Right kidney (tissue), 1 donor: ENCODE measurements around the gene HIPK1.
"Not testable (repeated sequence)": the region's sequence is repeated elsewhere in the genome, so short reads cannot be mapped to it uniquely, and the experiment has no call there.

ENCODE experiments used
- DNase-seq: peaks from one replicate; pipeline ENCODE4 v3.0.0-alpha.2; 2016

The HIPK1 gene

DNA sequence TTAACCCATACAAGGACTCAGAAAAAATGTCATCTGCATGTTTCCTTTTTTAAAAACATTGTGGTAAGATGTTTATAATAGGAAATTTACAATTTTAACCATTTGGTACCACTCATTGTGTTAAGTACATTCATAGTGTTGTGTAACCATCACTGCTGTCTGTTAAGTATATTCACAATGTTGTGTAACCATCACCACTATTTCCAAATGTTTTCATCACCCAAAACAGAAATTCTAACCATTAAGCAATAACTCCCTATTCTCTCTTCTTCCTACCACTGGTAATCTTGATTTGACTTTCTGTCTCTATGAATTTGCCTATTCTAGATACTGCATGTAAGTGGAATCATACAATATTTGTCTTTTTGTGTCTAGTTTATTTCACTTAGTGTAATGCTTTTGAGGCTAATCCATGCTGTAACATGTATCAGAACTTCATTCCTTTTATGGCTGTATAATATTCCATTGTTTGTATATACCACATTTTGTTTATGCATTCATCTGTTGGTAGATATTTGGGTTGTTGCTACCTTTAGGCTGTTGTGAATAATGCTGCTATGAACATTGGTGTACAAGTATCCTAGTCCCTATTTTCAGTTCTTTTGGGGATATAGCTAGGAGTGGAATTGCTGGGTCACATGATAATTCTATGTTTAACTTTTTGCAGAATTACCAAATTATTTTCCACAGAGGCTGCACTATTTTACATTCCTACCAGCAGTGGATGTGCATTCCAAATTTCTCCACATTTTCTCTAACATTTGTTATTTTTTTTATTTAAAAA lies 14.1 kb downstream of the HIPK1 start:
- DNase-seq: no peak

DNA sequence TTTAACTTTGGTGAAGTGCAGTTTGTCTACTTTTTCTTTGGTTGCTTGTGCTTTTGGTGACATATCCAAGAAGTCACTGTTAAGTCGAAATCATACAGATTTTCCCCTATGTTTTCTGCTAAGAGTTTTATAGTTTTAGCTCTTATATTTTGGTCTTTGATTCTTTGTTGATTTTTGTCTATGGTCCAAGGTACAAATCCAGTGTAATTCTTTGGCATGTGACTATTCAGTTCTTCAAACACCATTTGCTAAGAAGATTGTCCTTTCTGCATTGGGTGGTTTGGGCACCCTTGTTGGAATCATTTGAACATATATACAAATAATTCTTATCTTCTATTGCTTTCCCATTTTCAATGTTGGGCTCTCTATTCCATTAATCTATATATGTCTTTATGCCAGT lies 16.2 kb downstream of the HIPK1 start:
- no peak for DNase-seq

DNA sequence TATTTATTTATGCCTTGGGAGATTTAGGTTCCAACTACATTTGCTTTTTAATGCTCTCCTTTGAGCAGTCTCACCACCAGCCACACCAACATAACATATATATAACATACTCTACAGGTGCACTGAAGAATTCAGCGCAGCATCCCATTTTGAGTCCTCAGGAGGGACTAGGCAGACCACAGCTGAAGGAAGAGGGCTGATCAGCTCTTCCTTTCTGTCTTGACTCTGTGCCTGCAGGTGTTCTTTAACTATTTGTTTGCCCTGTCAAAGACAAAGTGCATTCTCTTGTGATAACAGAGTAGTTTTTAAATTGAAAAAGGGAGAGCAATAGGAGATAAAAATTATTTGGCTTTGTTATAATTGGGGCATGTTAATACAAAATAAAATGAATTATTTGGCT lies 17.0 kb downstream of the HIPK1 start:
- no peak for DNase-seq

DNA sequence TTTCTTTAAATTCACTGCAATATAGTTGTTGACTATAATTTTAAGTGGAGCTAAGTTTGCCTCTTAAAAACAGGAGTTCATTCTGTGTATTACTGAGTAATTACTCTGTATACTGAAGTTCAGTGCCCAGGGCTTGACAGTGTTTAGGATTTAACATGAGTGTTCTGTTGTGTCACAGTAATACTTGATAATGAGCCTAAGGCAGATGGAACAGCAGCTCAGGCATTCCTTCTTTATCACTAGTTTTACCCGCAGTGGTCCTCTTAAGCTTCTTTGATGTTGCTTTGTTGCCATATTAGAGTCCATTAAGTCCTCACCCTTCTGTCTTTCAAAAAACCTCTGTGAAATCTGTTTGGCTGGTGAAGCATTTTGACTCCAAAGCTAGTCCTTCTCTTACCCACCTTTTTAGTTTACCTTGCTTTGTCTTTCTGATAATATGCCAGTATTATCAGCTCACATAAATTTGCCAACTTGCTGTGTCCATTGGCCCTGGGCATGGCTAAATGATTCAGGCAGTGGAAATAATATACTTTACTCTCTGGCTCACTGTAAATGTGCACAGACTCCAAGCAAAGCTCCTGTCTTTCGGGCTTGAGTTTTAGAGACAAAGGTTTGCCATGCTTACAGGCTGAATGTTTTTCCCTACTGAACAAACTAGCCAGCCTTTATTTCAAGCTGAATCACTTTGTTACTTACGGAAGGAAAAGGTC lies 17.7 kb downstream of the HIPK1 start:
- DNase-seq: no peak

DNA sequence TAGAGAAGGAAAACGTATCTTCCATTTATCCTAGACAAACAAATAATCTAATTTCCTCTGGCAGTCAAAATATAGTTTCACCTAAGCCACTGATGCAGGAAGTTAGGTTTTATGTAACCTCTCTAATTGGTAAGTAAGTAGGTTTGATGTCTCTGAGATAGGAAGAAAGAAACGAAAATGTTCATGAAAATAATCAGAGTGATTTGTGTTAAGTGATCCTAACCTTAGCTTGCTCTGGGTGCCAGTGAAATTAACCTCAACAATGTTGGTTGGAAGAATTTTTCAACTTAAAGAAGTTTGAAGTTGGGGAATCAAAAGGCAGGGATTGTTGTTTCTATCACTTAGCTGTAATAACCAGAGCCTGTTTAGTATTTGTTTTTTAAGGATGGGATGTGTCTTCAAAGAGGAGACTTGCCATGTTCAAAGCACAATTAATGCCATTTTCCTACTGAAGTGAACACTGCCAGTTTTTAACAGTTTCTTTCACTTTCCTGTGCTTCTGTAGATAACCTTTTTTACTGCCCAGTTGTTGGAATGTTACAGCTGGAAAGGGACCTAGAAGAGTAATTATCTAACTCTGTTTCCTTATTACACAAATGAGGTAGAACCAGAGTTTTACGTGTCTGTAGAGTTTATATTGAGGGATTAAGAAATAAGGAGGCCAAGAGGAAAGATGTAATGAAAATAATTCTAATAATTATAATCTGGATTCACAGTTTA lies 18.4 kb downstream of the HIPK1 start:
- DNase-seq: no peak

DNA sequence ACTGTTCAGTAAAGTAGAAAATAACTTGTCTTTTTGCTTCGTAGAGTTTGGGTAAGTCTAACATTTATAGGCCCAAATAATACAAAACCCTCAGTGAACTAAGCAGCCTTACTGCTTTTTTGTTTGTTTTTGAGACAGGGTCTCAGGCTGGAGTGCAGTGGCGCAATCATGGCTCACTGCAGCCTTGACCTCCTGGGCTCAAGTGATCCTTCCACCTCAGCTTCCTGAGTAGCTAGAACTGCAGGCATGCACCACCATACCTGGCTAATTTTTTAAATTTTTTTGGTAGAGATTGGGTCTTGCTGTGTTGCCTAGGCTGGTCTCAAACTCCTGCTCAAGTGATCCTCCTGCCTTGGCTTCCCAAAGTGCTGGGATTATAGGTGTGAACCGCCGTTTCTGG lies 19.0 kb downstream of the HIPK1 start:
- DNase-seq: not testable (repeated sequence)

DNA sequence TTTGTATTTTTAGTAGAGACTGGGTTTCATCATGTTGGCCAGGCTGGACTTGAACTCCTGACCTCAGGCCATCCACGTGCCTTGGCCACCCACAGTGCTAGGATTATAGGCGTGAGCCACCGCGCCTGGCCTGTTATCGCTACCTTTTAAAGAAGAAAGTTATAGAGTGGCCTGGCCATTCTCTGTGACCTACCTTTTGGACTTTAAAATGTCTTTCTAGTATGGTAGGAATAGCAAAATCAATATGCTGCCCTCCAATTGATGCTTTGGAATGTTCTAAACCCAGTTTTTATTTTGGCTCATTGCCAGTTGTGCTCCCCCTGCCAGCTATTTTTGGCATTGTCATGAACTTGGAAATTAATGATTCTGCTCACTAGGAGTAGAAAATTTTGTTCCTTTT lies 19.9 kb downstream of the HIPK1 start:
- no peak for DNase-seq

DNA sequence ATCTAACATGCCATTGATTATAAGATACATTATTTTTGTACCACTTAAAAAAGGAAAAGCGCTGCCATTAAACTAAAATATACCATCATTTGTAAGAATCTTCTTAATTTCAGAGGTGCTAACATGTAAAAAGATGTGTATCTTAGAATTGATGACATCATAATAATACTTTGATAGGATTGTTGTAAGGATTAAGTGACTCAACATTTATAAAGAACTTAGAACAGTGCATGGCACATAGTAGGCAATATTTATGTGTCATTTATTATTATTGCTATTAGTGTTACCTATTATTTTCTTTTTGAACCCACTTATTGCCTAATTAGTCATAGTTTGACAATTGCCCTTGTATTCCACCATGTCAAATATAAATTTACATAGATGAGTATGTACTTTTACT lies 21.8 kb downstream of the HIPK1 start:
- DNase-seq: no peak

DNA sequence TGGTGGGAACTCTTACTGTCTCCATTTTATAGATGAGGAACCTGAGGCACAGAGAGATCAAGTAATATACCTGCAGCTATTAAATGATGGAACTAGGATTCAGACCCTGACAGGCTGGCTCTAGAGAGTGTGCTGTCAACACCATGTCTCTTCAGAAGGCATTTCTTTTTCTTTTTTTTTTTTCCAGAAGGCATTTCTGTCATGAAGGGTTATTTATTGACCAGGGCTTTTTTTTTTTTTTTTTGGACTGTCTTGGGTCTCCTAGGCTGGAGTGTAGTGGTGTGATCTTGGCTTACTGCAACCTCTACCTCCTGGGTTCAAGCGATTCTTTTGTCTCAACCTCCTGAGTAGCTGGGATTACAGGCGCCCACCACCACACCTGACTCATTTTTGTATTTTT lies 22.6 kb downstream of the HIPK1 start:
- DNase-seq: no peak

DNA sequence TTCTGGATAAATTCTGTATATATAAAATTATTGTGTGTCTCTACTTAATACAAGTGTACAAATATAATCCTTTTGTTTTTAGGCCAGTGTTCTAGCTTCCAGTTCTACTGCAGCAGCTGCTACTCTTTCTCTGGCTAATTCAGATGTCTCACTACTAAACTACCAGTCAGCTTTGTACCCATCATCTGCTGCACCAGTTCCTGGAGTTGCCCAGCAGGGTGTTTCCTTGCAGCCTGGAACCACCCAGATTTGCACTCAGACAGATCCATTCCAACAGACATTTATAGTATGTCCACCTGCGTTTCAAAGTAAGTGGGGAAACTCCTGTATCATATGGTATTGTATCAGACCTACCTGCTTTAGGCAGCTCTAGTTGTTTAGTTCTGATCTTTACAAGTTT lies 28.9 kb downstream of the HIPK1 start:
- no peak for DNase-seq

DNA sequence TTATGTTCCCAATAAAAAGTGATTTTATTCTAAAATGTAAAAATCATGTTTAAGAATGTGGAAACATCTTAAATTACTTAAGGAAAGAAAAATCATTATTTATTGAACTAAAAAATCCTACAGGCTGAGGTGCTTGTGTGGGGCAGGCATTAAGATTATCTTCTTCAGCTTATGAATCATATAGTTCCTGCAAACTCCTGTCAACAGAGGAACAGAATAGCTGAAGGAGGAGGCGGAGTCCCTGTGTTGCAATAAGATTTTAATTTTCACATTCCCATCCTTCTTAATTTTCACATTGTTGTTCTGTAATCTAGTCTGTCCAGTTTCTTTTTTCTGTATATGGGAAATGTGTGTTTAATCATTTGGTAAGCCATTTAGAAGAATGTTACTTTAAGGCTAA lies 29.6 kb downstream of the HIPK1 start:
- DNase-seq: no peak

DNA sequence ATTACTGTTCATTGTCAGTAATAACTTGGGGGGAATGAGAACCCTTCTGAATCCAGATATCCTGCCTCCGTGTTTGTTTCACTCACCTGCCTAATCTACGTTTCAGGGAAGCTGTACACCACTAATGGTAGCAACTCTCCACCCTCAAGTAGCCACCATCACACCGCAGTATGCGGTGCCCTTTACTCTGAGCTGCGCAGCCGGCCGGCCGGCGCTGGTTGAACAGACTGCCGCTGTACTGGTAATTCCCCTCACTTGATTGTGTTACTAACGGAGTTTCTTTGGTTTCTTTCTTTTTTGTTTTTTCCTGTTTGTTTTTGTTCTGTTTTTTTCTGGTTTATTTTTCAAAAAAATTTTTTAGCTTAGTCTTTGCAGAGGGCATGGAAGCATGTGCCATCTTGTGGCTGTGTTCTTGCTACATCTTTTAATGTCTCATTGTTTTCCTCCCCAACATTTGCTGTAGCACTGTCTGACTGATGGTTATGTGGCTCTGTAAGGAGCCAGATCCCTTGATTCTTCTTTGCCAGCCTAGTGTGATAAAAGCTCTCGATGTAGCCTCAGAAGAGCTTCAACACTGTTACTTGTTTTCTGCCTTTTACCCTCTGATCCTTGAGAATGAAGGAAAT lies 34.3 kb downstream of the HIPK1 start:
- no peak for DNase-seq

DNA sequence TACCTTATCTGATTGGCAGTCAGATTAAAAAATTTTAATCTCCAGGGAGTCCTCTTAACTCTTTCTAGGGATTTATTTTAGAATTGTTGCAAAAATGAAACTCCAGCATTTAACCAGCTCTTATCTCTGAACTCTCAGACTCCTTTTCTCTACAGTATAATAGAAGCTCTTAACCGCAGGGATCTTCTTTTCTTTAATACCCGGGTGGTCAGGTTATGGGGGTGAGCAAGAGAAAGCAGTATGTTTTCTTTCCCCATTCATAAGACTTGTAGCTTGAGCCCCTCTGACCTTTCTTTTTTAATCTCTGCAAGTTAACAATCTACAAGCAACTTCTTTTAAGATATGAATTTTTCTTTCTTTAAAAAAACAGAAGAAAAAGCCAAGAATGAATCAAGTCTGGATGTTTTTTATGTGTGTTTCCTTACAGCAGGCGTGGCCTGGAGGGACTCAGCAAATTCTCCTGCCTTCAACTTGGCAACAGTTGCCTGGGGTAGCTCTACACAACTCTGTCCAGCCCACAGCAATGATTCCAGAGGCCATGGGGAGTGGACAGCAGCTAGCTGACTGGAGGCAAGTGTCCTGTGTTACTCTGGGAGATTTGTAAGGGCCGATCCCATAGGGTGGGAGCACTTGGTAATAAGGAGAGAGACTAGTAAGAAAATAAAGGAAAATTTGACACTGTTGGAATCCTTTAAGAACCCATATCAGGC lies 36.7 kb downstream of the HIPK1 start:
- DNase-seq: no peak

DNA sequence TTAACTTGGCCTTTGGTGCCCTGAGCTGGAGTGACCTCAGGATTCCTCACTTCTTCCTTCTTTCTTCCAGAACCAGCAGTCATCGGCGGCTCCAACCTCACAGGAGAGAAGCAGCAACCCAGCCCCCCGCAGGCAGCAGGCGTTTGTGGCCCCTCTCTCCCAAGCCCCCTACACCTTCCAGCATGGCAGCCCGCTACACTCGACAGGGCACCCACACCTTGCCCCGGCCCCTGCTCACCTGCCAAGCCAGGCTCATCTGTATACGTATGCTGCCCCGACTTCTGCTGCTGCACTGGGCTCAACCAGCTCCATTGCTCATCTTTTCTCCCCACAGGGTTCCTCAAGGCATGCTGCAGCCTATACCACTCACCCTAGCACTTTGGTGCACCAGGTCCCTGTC lies 43.8 kb downstream of the HIPK1 start:
- DNase-seq: no peak

DNA sequence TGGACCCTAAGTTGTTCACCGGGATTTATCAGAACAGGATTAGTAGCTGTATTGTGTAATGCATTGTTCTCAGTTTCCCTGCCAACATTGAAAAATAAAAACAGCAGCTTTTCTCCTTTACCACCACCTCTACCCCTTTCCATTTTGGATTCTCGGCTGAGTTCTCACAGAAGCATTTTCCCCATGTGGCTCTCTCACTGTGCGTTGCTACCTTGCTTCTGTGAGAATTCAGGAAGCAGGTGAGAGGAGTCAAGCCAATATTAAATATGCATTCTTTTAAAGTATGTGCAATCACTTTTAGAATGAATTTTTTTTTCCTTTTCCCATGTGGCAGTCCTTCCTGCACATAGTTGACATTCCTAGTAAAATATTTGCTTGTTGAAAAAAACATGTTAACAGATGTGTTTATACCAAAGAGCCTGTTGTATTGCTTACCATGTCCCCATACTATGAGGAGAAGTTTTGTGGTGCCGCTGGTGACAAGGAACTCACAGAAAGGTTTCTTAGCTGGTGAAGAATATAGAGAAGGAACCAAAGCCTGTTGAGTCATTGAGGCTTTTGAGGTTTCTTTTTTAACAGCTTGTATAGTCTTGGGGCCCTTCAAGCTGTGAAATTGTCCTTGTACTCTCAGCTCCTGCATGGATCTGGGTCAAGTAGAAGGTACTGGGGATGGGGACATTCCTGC lies 46.2 kb downstream of the HIPK1 start:
- no peak for DNase-seq

DNA sequence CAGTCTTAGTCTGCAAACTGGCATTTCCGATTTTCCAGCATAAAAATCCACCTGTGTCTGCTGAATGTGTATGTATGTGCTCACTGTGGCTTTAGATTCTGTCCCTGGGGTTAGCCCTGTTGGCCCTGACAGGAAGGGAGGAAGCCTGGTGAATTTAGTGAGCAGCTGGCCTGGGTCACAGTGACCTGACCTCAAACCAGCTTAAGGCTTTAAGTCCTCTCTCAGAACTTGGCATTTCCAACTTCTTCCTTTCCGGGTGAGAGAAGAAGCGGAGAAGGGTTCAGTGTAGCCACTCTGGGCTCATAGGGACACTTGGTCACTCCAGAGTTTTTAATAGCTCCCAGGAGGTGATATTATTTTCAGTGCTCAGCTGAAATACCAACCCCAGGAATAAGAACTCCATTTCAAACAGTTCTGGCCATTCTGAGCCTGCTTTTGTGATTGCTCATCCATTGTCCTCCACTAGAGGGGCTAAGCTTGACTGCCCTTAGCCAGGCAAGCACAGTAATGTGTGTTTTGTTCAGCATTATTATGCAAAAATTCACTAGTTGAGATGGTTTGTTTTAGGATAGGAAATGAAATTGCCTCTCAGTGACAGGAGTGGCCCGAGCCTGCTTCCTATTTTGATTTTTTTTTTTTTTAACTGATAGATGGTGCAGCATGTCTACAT lies 47.6 kb downstream of the HIPK1 start:
- peak; percentile 23 for DNase-seq

DNA sequence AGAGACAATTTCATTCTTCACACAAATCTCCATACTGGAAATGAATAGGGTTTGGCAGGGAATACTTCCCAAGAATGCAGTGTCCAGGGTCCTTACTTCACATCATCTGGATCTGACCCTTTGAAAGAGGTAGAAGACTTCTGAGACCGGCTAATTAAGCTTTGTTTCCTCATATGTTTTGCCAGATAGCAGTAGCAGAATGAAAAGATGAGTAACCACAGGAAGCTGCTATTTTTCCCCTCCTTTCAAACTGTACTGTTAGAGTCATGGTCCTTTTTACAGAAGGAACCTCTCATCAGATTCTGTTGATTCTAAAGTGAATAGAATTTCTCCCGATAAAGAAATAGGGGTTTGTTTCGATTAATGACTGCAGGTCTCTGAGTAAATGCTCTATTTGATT lies 48.8 kb downstream of the HIPK1 start:
- no peak for DNase-seq

DNA sequence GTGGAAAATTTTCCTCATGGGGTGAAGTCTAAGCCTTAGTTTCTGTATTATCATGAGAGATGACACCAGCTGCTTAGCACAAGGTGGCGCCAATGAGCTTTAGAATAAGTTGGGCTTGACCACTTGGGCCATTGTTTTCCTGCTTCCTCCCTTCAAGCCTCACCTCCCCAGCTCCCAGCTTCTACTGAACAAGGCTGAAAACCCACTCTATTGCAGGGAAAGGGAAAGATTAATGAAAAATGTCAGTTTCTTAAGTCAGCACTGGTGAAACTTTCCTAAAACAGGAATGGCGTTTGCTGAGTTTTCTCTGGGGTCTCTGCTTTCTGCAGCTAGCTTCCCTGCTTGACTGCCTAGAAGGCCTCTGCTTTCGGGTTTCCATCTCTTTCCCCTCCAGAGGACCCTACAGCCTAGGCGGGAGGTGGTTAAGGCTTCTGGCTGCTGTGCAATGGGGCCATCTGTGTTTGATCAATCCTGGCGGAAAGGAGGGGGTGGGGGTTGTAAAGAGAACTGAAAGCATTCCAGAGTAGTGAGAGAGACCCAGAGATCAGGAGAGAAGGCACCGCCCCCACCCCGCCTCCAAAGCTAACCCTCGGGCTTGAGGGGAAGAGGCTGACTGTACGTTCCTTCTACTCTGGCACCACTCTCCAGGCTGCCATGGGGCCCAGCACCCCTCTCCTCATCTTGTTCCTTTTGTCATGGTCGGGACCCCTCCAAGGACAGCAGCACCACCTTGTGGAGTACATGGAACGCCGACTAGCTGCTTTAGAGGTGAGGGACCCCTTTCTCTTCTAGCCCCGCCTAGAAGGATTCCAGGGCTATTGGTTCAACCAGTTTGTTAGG lies 50.0 kb downstream of the HIPK1 start, which contains the start of gene OLFML3:
Gene OLFML3 (plus strand): TSS at position 612 of the 840 bp plus-strand sequence. CDS start 43 bp downstream, at position 655.
- DNase-seq: peak; percentile 80

DNA sequence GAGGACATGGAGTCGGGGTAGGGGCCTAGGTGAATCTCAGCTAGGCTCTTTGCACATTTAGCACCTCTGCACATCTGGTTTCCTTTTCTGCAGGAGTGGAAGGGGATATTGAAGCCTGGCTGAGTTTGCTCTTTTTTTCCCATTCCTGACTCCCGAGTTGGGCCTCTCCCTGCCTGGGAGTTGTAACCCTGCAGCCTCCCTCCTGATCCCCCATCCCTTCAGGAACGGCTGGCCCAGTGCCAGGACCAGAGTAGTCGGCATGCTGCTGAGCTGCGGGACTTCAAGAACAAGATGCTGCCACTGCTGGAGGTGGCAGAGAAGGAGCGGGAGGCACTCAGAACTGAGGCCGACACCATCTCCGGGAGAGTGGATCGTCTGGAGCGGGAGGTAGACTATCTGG lies 51.0 kb downstream of the HIPK1 start:
- DNase-seq: peak; percentile 61
